HCT116 (cell line): ENCODE results near the gene PATE2. TPM values are rescaled to one million over a fixed set of nuclear protein-coding genes. Genes with fewer than 3 reads are reported as not detected.

Source experiments
- ATAC-seq: fragments of 200-7000 bp; cut with Tn5 transposase; 2 replicates; pipeline ENCODE4 v1.9.1; 2020; ENCODE audit warnings: mild to moderate bottlenecking, moderate library complexity
- BruUV-seq: library from RNA; stranded (reverse); fragments of 400-500 nt; replicated peaks from 2 replicates; lab custom pipeline; 2021; lab: Mats Ljungman, UMichigan
- CTCF ChIA-PET: fragments of 300-600 bp; sonication (Branson Sonifier 250); formaldehyde crosslinking; loops from one replicate; lab custom pipeline; 2021; ENCODE audit warnings: antibody characterized with exemption; lab: Charles Lee
- POLR2A ChIA-PET: fragments of 300-600, 350-600 bp; sonication (Branson Sonifier 250); formaldehyde crosslinking; loops from one replicate; lab custom pipeline; 2021; ENCODE audit warnings: antibody characterized with exemption; lab: Charles Lee
- RAD21 ChIA-PET, 2 experiments: fragments of 300-600 bp; sonication (Branson Sonifier 250); formaldehyde crosslinking; loops; one replicate each; lab custom pipeline; 2023; ENCODE audit warnings: low total read pairs in 2 of 2; ENCODE audit not compliant: uncharacterized antibody in 2 of 2, unreplicated experiment in 2 of 2, low non-redundant PET in 1 of 2; lab: Charles Lee
- DNase-seq: peaks from one replicate; pipeline ENCODE4 v3.0.0-alpha.2; 2010; ENCODE audit warnings: low read depth, low spot score
- H2AFZ ChIP-seq: fragments of 200-600 bp; shearing (Covaris generic), sonication (generic); 2 replicates; pipeline ENCODE4 v1.6.1; 2017; ENCODE audit warnings: low read depth, mixed run types, mixed read lengths, antibody characterized with exemption, low read length; ENCODE audit not compliant: poor library complexity, severe bottlenecking
- H3K27ac ChIP-seq: 2 replicates; pipeline ENCODE4 v1.5.1; 2012; ENCODE audit warnings: low read depth, low read length
- H3K27me3 ChIP-seq: fragments of 200-600 bp; sonication (generic); 2 replicates; pipeline ENCODE4 v1.6.1; 2016; ENCODE audit warnings: mixed run types, low read length, mixed read lengths; ENCODE audit not compliant: insufficient read depth
- H3K36me3 ChIP-seq, 2 experiments: fragments of 200-500 bp in 1 of 2; fragments of 200-600 bp in 1 of 2; sonication (Bioruptor generic) in 1 of 2; sonication (generic) in 1 of 2; 2 replicates each; pipeline versions ENCODE4 v1.5.1 to v1.6.1; 2014 to 2016; ENCODE audit warnings: low read length in 2 of 2, inconsistent platforms in 1 of 2, mixed read lengths in 1 of 2, mixed run types in 1 of 2; ENCODE audit not compliant: insufficient read depth in 2 of 2, control insufficient read depth in 1 of 2
- H3K4me1 ChIP-seq, 2 experiments: fragments of 200-600 bp in 1 of 2; sonication (generic) in 1 of 2; 2 replicates each; pipeline versions ENCODE4 v1.5.1 to v1.6.1; 2012 to 2017; ENCODE audit warnings: low read length in 2 of 2, inconsistent platforms in 1 of 2, mild to moderate bottlenecking in 1 of 2, mixed read lengths in 1 of 2, mixed run types in 1 of 2, moderate library complexity in 1 of 2; ENCODE audit not compliant: insufficient read depth in 2 of 2, control insufficient read depth in 1 of 2
- H3K4me2 ChIP-seq: fragments of 200-600 bp; sonication (generic); 2 replicates; pipeline ENCODE4 v1.6.1; 2017; ENCODE audit warnings: mixed run types, low read length, mixed read lengths
- H3K4me3 ChIP-seq, 2 experiments: fragments of 200-600 bp in 1 of 2; sonication (generic) in 1 of 2; replicated peaks in 1 of 2; 2 replicates each; pipeline ENCODE4 v1.5.1; 2011 to 2016; ENCODE audit warnings: low read length in 2 of 2, control low read depth in 1 of 2, low read depth in 1 of 2, mild to moderate bottlenecking in 1 of 2, mixed read lengths in 1 of 2, mixed run types in 1 of 2
- H3K79me2 ChIP-seq: fragments of 200-600 bp; sonication (generic); 2 replicates; pipeline ENCODE4 v1.6.1; 2017; ENCODE audit warnings: mild to moderate bottlenecking, mixed run types, low read length, moderate library complexity, mixed read lengths; ENCODE audit not compliant: insufficient read depth
- H3K9ac ChIP-seq: fragments of 200-600 bp; sonication (generic); 2 replicates; pipeline ENCODE4 v1.6.1; 2016; ENCODE audit warnings: low read length, mixed read lengths
- H3K9me2 ChIP-seq: fragments of 200-600 bp; sonication (generic), shearing (Covaris generic); 2 replicates; pipeline ENCODE4 v1.6.1; 2017; ENCODE audit warnings: mixed run types, mild to moderate bottlenecking, moderate library complexity; ENCODE audit not compliant: insufficient read depth
- H3K9me3 ChIP-seq, 2 experiments: fragments of 200-500 bp in 1 of 2; fragments of 200-600 bp in 1 of 2; sonication (Bioruptor generic) in 1 of 2; sonication (generic) in 1 of 2; 2 replicates each; pipeline ENCODE4 v1.6.1; 2014 to 2017; ENCODE audit warnings: low read length in 2 of 2, mixed read lengths in 2 of 2, inconsistent platforms in 1 of 2, low read depth in 1 of 2, mild to moderate bottlenecking in 1 of 2, mixed run types in 1 of 2, moderate library complexity in 1 of 2; ENCODE audit not compliant: control insufficient read depth in 1 of 2, insufficient read depth in 1 of 2
- H4K20me1 ChIP-seq: fragments of 200-600 bp; sonication (generic), shearing (Covaris generic); 2 replicates; pipeline ENCODE4 v1.6.1; 2017; ENCODE audit warnings: mixed run types, mild to moderate bottlenecking, moderate library complexity; ENCODE audit not compliant: insufficient read depth
- ATF3 ChIP-seq: IDR thresholded peaks from 2 replicates; pipeline ENCODE4 v1.6.1; 2012
- ELF1 ChIP-seq: IDR thresholded peaks from 2 replicates; pipeline ENCODE4 v1.6.1; 2012; ENCODE audit warnings: low read depth, borderline replicate concordance
- EZH2 ChIP-seq: fragments of 200-600 bp; sonication (generic); IDR thresholded peaks from 2 replicates; pipeline ENCODE4 v1.6.1; 2017; ENCODE audit warnings: antibody characterized with exemption, mixed run types
- JUND ChIP-seq: IDR thresholded peaks from 2 replicates; pipeline ENCODE4 v1.6.1; 2012
- POLR2A ChIP-seq: IDR thresholded peaks from 2 replicates; pipeline ENCODE4 v1.7.0; 2011; ENCODE audit warnings: borderline replicate concordance; ENCODE audit not compliant: insufficient read depth, insufficient read length; ENCODE audit errors: extremely low read depth
- SIN3A ChIP-seq: IDR thresholded peaks from 2 replicates; pipeline ENCODE4 v1.6.1; 2012; ENCODE audit warnings: low read depth
- SRF ChIP-seq: IDR thresholded peaks from 2 replicates; pipeline ENCODE4 v1.6.1; 2012; ENCODE audit warnings: low read depth
- TCF7L2 ChIP-seq: IDR thresholded peaks from 2 replicates; pipeline ENCODE4 v1.7.0; 2011; ENCODE audit warnings: borderline replicate concordance, inconsistent platforms; ENCODE audit not compliant: insufficient read depth, insufficient read length; ENCODE audit errors: extremely low read depth
- YY1 ChIP-seq: IDR thresholded peaks from 2 replicates; pipeline ENCODE4 v1.6.1; 2011; ENCODE audit warnings: low read length, low read depth, moderate library complexity, mild to moderate bottlenecking; ENCODE audit not compliant: insufficient replicate concordance; ENCODE audit errors: extremely low read depth
- ZNF274 ChIP-seq: fragments of 200-500 bp; sonication (Bioruptor generic); IDR thresholded peaks from 2 replicates; pipeline ENCODE4 v1.6.1; 2014; ENCODE audit warnings: mild to moderate bottlenecking, low read depth, low read length, inconsistent platforms
- intact Hi-C: fragments of 100-400 bp; cut with micrococcal nuclease; formaldehyde crosslinking; loops from 2 replicates; pipeline ENCODE4 v1.10.0; 2022
- total RNA-seq: library from RNA; stranded (reverse); gene quantifications from one replicate; pipeline ENCODE4 v1.2.1, GENCODE V29; 2021; ENCODE audit not compliant: unreplicated experiment
- TF ChIP-seq, protein P1 (sequence below), 3 experiments: fragments of 200-600 bp in 1 of 3; sonication (generic) in 1 of 3; IDR thresholded peaks in 2 of 3; conservative IDR thresholded peaks in 1 of 3; 2 replicates each; pipeline ENCODE4 v1.5.1; 2012 to 2017; ENCODE audit warnings: low read depth in 2 of 3, low read length in 2 of 3, antibody characterized with exemption in 1 of 3, borderline replicate concordance in 1 of 3, control low read depth in 1 of 3, mild to moderate bottlenecking in 1 of 3, mixed read lengths in 1 of 3, mixed run types in 1 of 3, moderate library complexity in 1 of 3; ENCODE audit not compliant: insufficient read depth in 1 of 3
- TF ChIP-seq, protein P2 (sequence below): IDR thresholded peaks from 2 replicates; pipeline ENCODE4 v1.6.1; 2012

The PATE2 gene
- total RNA-seq, 1 experiment from 2014 or later = not detected

- no peak overlapping the region for H3K27ac ChIP-seq
- H3K9me3 ChIP-seq = no peaks in the 10 kb centered on the region
- no peak overlapping the region for H3K4me3 ChIP-seq
- DNase-seq = no peak
- H3K27me3 ChIP-seq = peaks cover 71% of the 10 kb centered on the region
- H3K36me3 ChIP-seq = no peaks in the 10 kb centered on the region
- H2AFZ ChIP-seq = no peak overlapping the region
- no peak for ATAC-seq
- no peaks in the 10 kb centered on the region for H3K9me2 ChIP-seq
- H3K79me2 ChIP-seq = no peaks in the 10 kb centered on the region
- ChIA-PET RAD21 (no interaction called here), POLR2A (no interaction called here), CTCF (no interaction called here)
- H3K4me2 ChIP-seq = no peak overlapping the region
- TF ChIP-seq EZH2 (no peak), JUND (no peak), ZNF274 (no peak), ATF3 (no peak), SIN3A (no peak), TCF7L2 (no peak), POLR2A (no peak), ELF1 (no peak), YY1 (no peak), SRF (no peak)
- TF ChIP-seq, protein P1, sequence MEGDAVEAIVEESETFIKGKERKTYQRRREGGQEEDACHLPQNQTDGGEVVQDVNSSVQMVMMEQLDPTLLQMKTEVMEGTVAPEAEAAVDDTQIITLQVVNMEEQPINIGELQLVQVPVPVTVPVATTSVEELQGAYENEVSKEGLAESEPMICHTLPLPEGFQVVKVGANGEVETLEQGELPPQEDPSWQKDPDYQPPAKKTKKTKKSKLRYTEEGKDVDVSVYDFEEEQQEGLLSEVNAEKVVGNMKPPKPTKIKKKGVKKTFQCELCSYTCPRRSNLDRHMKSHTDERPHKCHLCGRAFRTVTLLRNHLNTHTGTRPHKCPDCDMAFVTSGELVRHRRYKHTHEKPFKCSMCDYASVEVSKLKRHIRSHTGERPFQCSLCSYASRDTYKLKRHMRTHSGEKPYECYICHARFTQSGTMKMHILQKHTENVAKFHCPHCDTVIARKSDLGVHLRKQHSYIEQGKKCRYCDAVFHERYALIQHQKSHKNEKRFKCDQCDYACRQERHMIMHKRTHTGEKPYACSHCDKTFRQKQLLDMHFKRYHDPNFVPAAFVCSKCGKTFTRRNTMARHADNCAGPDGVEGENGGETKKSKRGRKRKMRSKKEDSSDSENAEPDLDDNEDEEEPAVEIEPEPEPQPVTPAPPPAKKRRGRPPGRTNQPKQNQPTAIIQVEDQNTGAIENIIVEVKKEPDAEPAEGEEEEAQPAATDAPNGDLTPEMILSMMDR (IDR thresholded peaks at IDR 0.05 in 2 of 3, conservative IDR thresholded peaks at IDR 0.05 in 1 of 3; ENCODE audit: borderline replicate concordance in 1 of 3, insufficient read depth in 1 of 3, low read depth in 2 of 3, low read length in 2 of 3) = no peak
- TF ChIP-seq, protein P2, sequence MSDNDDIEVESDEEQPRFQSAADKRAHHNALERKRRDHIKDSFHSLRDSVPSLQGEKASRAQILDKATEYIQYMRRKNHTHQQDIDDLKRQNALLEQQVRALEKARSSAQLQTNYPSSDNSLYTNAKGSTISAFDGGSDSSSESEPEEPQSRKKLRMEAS = no peak
- H3K9ac ChIP-seq = no peak overlapping the region
- no peaks in the 10 kb centered on the region for H3K4me1 ChIP-seq
- intact Hi-C loops = no loop called here
- no peaks in the 10 kb centered on the region for H4K20me1 ChIP-seq
- BruUV-seq = no TSS peak
Observed at GRCh38 chr11:125740617-125741016, 38.0 kb downstream of the PATE2 start.
